K562 (cell line): Measurements from ENCODE around the gene SULT2B1. TPM values are rescaled to one million over a fixed set of nuclear protein-coding genes. Genes with fewer than 3 reads are reported as not detected.

ENCODE experiments used
- BRD9 ChIP-seq: fragments of 450-650 bp; IDR thresholded peaks from 2 replicates; pipeline ENCODE4 v1.6.1; 2018; ENCODE audit warnings: low read depth; ENCODE audit not compliant: partially characterized antibody
- CHAMP1 ChIP-seq: fragments of 450-650 bp; IDR thresholded peaks from 2 replicates; pipeline ENCODE4 v1.6.1; 2016; ENCODE audit warnings: mild to moderate bottlenecking
- E2F3 ChIP-seq: fragments of 250-450 bp; sonication (Bioruptor Pico); IDR thresholded peaks from 2 replicates; pipeline ENCODE4 v1.4.0; 2020; ENCODE audit warnings: mild to moderate bottlenecking
- FOXM1 ChIP-seq, 2 experiments: fragments of 450-650 bp in 1 of 2; sonication (generic) in 1 of 2; formaldehyde crosslinking in 1 of 2; IDR thresholded peaks; 2 replicates each; pipeline versions ENCODE4 v1.6.1 to v1.9.0; 2017 to 2022; ENCODE audit warnings: low read depth in 2 of 2, mild to moderate bottlenecking in 2 of 2, missing genetic modification reagents in 1 of 2, moderate library complexity in 1 of 2
- GATA2 ChIP-seq: sonication (generic); formaldehyde crosslinking; IDR thresholded peaks from 2 replicates; pipeline ENCODE4 v1.4.0; 2020; ENCODE audit warnings: mild to moderate bottlenecking, missing genetic modification reagents
- HBP1 ChIP-seq: fragments of 450-650 bp; formaldehyde crosslinking; IDR thresholded peaks from 2 replicates; pipeline ENCODE4 v1.4.0; 2022; ENCODE audit warnings: missing genetic modification characterization
- KLF16 ChIP-seq: IDR thresholded peaks from 2 replicates; pipeline ENCODE4 v1.6.1; 2016; ENCODE audit warnings: antibody characterized with exemption
- L3MBTL2 ChIP-seq: fragments of 450-650 bp; IDR thresholded peaks from 2 replicates; pipeline ENCODE4 v1.6.1; 2016; ENCODE audit warnings: mild to moderate bottlenecking, moderate library complexity
- MTA1 ChIP-seq: fragments of 450-650 bp; IDR thresholded peaks from 2 replicates; pipeline ENCODE4 v1.6.1; 2017; ENCODE audit warnings: borderline replicate concordance
- NCOR1 ChIP-seq: fragments of 450-650 bp; IDR thresholded peaks from 2 replicates; pipeline ENCODE4 v1.6.1; 2016; ENCODE audit warnings: mild to moderate bottlenecking, moderate library complexity
- NR2C1 ChIP-seq, 2 experiments: fragments of 450-650 bp; IDR thresholded peaks; 2 replicates each; pipeline ENCODE4 v1.6.1; 2017; ENCODE audit warnings: mild to moderate bottlenecking in 2 of 2, antibody characterized with exemption in 1 of 2, inconsistent platforms in 1 of 2, missing compliant biosample characterization in 1 of 2, missing genetic modification characterization in 1 of 2
- NRF1 ChIP-seq, 2 experiments: fragments of 450-650 bp; IDR thresholded peaks in 1 of 2; conservative IDR thresholded peaks in 1 of 2; 2 replicates each; pipeline ENCODE4 v1.6.1; 2014; ENCODE audit warnings: mild to moderate bottlenecking in 2 of 2
- POLR2AphosphoS5 ChIP-seq: IDR thresholded peaks from 2 replicates; pipeline ENCODE4 v1.6.1; 2011; ENCODE audit warnings: mild to moderate bottlenecking, low read depth, low read length, moderate library complexity; ENCODE audit not compliant: control insufficient read depth, insufficient read depth
- RNF2 ChIP-seq: sonication (generic); IDR thresholded peaks from 2 replicates; pipeline ENCODE4 v1.6.1; 2016
- TAF15 ChIP-seq: fragments of 200-400 bp; formaldehyde crosslinking; IDR thresholded peaks from 2 replicates; pipeline ENCODE4 v1.6.1; 2017; ENCODE audit warnings: mild to moderate bottlenecking, low read depth, low read length, moderate library complexity
- TARDBP ChIP-seq: fragments of 450-650 bp; IDR thresholded peaks from 2 replicates; pipeline ENCODE4 v1.6.1; 2016
- TCF7 ChIP-seq: sonication (generic); IDR thresholded peaks from 2 replicates; pipeline ENCODE4 v1.6.1; 2016; ENCODE audit warnings: antibody characterized with exemption, borderline replicate concordance
- VEZF1 ChIP-seq: fragments of 200-800 bp; sonication (Bioruptor generic); IDR thresholded peaks from 2 replicates; pipeline ENCODE4 v1.6.1; 2017; ENCODE audit warnings: missing genetic modification characterization, missing compliant biosample characterization
- YY1 ChIP-seq, 3 experiments: IDR thresholded peaks; 2 replicates each; pipeline ENCODE4 v1.6.1; 2011; ENCODE audit warnings: low read length in 2 of 3, mild to moderate bottlenecking in 2 of 3, moderate library complexity in 2 of 3, borderline replicate concordance in 1 of 3, control low read depth in 1 of 3, low read depth in 1 of 3; ENCODE audit not compliant: insufficient read depth in 3 of 3, insufficient replicate concordance in 2 of 3, control insufficient read depth in 1 of 3, insufficient read length in 1 of 3; ENCODE audit errors: extremely low read depth in 1 of 3
- ZNF398 ChIP-seq: fragments of 250-450 bp; sonication (Bioruptor Pico); IDR thresholded peaks from 2 replicates; pipeline ENCODE4 v1.8.0; 2021; ENCODE audit warnings: moderate library complexity, mild to moderate bottlenecking, inconsistent platforms
- polyA plus RNA-seq, 8 experiments: library from polyadenylated mRNA; depleted of rRNA in 4 of 8; stranded (reverse) in 5 of 8; unstranded in 3 of 8; fragments of >200 nt; fragmentation: Nextera tagmentation in 2 of 8; fragmentation: Illumina TruSeq in 1 of 8; extraction: Ambion mirVana in 2 of 8; extraction: Trizol in 1 of 8; gene quantifications; 2 replicates each; pipeline versions ENCODE4 v1.2.1 to v1.2.3, GENCODE V29; 2011 to 2014; ENCODE audit warnings: inconsistent platforms in 1 of 8, missing spikeins in 1 of 8
- total RNA-seq, 7 experiments: library from RNA; depleted of rRNA in 6 of 7; stranded (reverse); fragments of >200 nt in 6 of 7; fragmentation: Illumina TruSeq in 2 of 7; extraction: Trizol in 2 of 7; gene quantifications; 2 replicates each; pipeline versions ENCODE4 v1.2.1 to v1.2.3, GENCODE V29; 2011 to 2021; ENCODE audit warnings: low replicate concordance in 1 of 7

SULT2B1 gene
- total and polyA plus RNA-seq, 9 of the 15 experiments (the other 6 are each of a cell fraction or from before 2014, with no cell fraction given), result 0.09 to 0.62 (median 0.22) TPM; not detected in 2

GRCh38 chr19:48553676-48554384, 1.9 kb downstream of the SULT2B1 start (continued):
- TF ChIP-seq TCF7 (no peak), NRF1 (conservative IDR thresholded peaks at IDR 0.05 in 1 of 2, IDR thresholded peaks at IDR 0.05 in 1 of 2) (peak; percentile 40 to 50; a peak in 3 of 4 replicates), CHAMP1 (no peak), YY1 (IDR thresholded peaks at IDR 0.05; ENCODE audit: borderline replicate concordance in 1 of 3, control insufficient read depth in 1 of 3, extremely low read depth in 1 of 3, insufficient read depth in 3 of 3, insufficient read length in 1 of 3, insufficient replicate concordance in 2 of 3, low read depth in 1 of 3, low read length in 2 of 3) (peak in 1 of 3 experiments; percentile 16), BRD9 (peak; percentile 98), TARDBP (0 out of 2 replicates have a peak, but pooled peaks have one; percentile 49), KLF16 (peak; percentile 51; the same call in 1 of the 2 replicates), GATA2 (CRISPR knock-in tag) (peak; percentile 75), NCOR1 (peak; percentile 69), E2F3 (CRISPR knock-in tag) (no peak), ZNF398 (no peak), NR2C1 (IDR thresholded peaks at IDR 0.05) (peak; percentile 79), NR2C1 (tag; IDR thresholded peaks at IDR 0.05) (peak; percentile 86), POLR2AphosphoS5 (peak; percentile 59), RNF2 (0 out of 2 replicates have a peak, but pooled peaks have one; percentile 19), FOXM1 (IDR thresholded peaks at IDR 0.05; ENCODE audit: low read depth) (peak; percentile 25; the same call in 1 of the 2 replicates), FOXM1 (CRISPR knock-in tag; IDR thresholded peaks at IDR 0.05; ENCODE audit: low read depth) (no peak), TAF15 (no peak), VEZF1 (peak; percentile 87), L3MBTL2 (peak; percentile 62), HBP1 (CRISPR knock-in tag) (no peak), MTA1 (peak; percentile 62; the same call in 1 of the 2 replicates)
